WTC11 (cell line): ENCODE results near the gene MADCAM1. TPM values are rescaled to one million over a fixed set of nuclear protein-coding genes. Genes with fewer than 3 reads are reported as not detected.

ENCODE experiments used
- ATAC-seq: fragments of 200-7000 bp; cut with Tn5 transposase; 2 replicates; pipeline ENCODE4 v1.10.0; 2021; ENCODE audit warnings: mild to moderate bottlenecking, moderate library complexity
- CTCF ChIA-PET: fragments of 300-600 bp; sonication (Branson Sonifier 250); formaldehyde crosslinking; loops from one replicate; lab custom pipeline; 2021; ENCODE audit warnings: antibody characterized with exemption; lab: Charles Lee
- POLR2A ChIA-PET: fragments of 350-600 bp; sonication (Branson Sonifier 250); formaldehyde crosslinking; loops from one replicate; lab custom pipeline; 2021; ENCODE audit warnings: antibody characterized with exemption; lab: Charles Lee
- DNase-seq: peaks from one replicate; pipeline ENCODE4 v3.0.0; 2021; ENCODE audit warnings: low spot score
- H3K27ac Mint-ChIP-seq: 2 replicates; pipeline ENCODE4 v1.8.0; 2021; ENCODE audit warnings: mixed read lengths
- H3K27me3 Mint-ChIP-seq: 2 replicates; pipeline ENCODE4 v1.8.0; 2021; ENCODE audit warnings: low read depth, mild to moderate bottlenecking, moderate library complexity, mixed read lengths
- H3K36me3 Mint-ChIP-seq: 2 replicates; pipeline ENCODE4 v1.8.0; 2021; ENCODE audit warnings: mixed read lengths
- H3K4me1 Mint-ChIP-seq: 2 replicates; pipeline ENCODE4 v1.8.0; 2022; ENCODE audit warnings: mixed read lengths
- H3K4me3 Mint-ChIP-seq: 2 replicates; pipeline ENCODE4 v1.8.0; 2021; ENCODE audit warnings: mild to moderate bottlenecking, moderate library complexity, mixed read lengths
- H3K9me3 Mint-ChIP-seq: 2 replicates; pipeline ENCODE4 v1.8.0; 2021; ENCODE audit warnings: mixed read lengths
- AFF4 ChIP-seq: sonication (generic); formaldehyde crosslinking; IDR thresholded peaks from 2 replicates; pipeline ENCODE4 v1.8.1; 2023; ENCODE audit warnings: mild to moderate bottlenecking, missing genetic modification reagents, borderline replicate concordance
- ARID4B ChIP-seq: sonication (generic); formaldehyde crosslinking; IDR thresholded peaks from 2 replicates; pipeline ENCODE4 v1.8.0; 2023; ENCODE audit warnings: missing genetic modification reagents, mild to moderate bottlenecking, borderline replicate concordance
- E2F4 ChIP-seq: sonication (generic); formaldehyde crosslinking; IDR thresholded peaks from 2 replicates; pipeline ENCODE4 v1.8.1; 2022; ENCODE audit warnings: low read depth, mild to moderate bottlenecking, moderate library complexity, missing genetic modification reagents, borderline replicate concordance
- ETV6 ChIP-seq: sonication (generic); formaldehyde crosslinking; IDR thresholded peaks from 2 replicates; pipeline ENCODE4 v1.8.1; 2022; ENCODE audit warnings: mild to moderate bottlenecking, missing genetic modification reagents
- FOXP1 ChIP-seq: sonication (generic); formaldehyde crosslinking; IDR thresholded peaks from 2 replicates; pipeline ENCODE4 v1.8.0; 2022; ENCODE audit warnings: missing genetic modification reagents, mild to moderate bottlenecking, moderate library complexity, borderline replicate concordance
- FOXP4 ChIP-seq: sonication (generic); formaldehyde crosslinking; IDR thresholded peaks from 2 replicates; pipeline ENCODE4 v1.8.0; 2022; ENCODE audit warnings: mild to moderate bottlenecking, missing genetic modification reagents
- KAT7 ChIP-seq: sonication (generic); formaldehyde crosslinking; IDR thresholded peaks from 2 replicates; pipeline ENCODE4 v1.8.1; 2023; ENCODE audit warnings: missing genetic modification reagents, mild to moderate bottlenecking, borderline replicate concordance
- MLX ChIP-seq: sonication (generic); formaldehyde crosslinking; IDR thresholded peaks from 2 replicates; pipeline ENCODE4 v1.8.1; 2023; ENCODE audit warnings: mild to moderate bottlenecking, missing genetic modification reagents, moderate library complexity
- NFATC4 ChIP-seq: fragments of 250-450 bp; sonication (Bioruptor Pico); IDR thresholded peaks from 2 replicates; pipeline ENCODE4 v1.9.0; 2021; ENCODE audit warnings: mild to moderate bottlenecking
- NR1H2 ChIP-seq: sonication (generic); formaldehyde crosslinking; IDR thresholded peaks from 2 replicates; pipeline ENCODE4 v1.9.0; 2021; ENCODE audit warnings: mild to moderate bottlenecking, moderate library complexity, missing genetic modification reagents
- OVOL2 ChIP-seq: fragments of 250-450 bp; sonication (Bioruptor Pico); IDR thresholded peaks from 2 replicates; pipeline ENCODE4 v1.9.0; 2021; ENCODE audit warnings: mild to moderate bottlenecking, borderline replicate concordance
- TCF7 ChIP-seq: sonication (generic); formaldehyde crosslinking; IDR thresholded peaks from 2 replicates; pipeline ENCODE4 v1.8.0; 2022; ENCODE audit warnings: mild to moderate bottlenecking, low read depth, missing genetic modification reagents, moderate library complexity
- ZNF416 ChIP-seq: fragments of 250-450 bp; sonication (Bioruptor Pico); IDR thresholded peaks from 2 replicates; pipeline ENCODE4 v1.9.0; 2021; ENCODE audit warnings: mild to moderate bottlenecking, inconsistent platforms
- total RNA-seq: library from RNA; stranded (reverse); gene quantifications from 3 replicates; pipeline ENCODE4 v1.2.3, GENCODE V29; 2021

Gene MADCAM1
- total RNA-seq, 1 experiment from 2014 or later = 4.7 TPM

GRCh38 chr19:536881-537404 lies 40.7 kb downstream of the MADCAM1 start:
- Mint-ChIP-seq H3K9me3 (no peaks in the 10 kb centered on the region), H3K4me3 (no peak overlapping the region), H3K27me3 (no peaks in the 10 kb centered on the region), H3K4me1 (peaks cover 8% of the 10 kb centered on the region), H3K27ac (no peak overlapping the region), H3K36me3 (peaks cover 11% of the 10 kb centered on the region)
- DNase-seq (no peak), ATAC-seq (no peak)
- TF ChIP-seq FOXP1 (CRISPR knock-in tag) = no peak
- no peak for TF ChIP-seq NFATC4
- no peak for TF ChIP-seq ARID4B (CRISPR knock-in tag)
- no peak for TF ChIP-seq AFF4 (CRISPR knock-in tag)
- TF ChIP-seq ETV6 (CRISPR knock-in tag) = no peak
- no peak for TF ChIP-seq MLX (CRISPR knock-in tag)
- no peak for TF ChIP-seq ZNF416
- no peak for TF ChIP-seq NR1H2 (CRISPR knock-in tag)
- no peak for TF ChIP-seq E2F4 (CRISPR knock-in tag)
- no peak for TF ChIP-seq OVOL2
- no peak for TF ChIP-seq TCF7
- TF ChIP-seq FOXP4 (CRISPR knock-in tag) = no peak
- TF ChIP-seq KAT7 (CRISPR knock-in tag) = no peak
- ChIA-PET CTCF (no interaction called here), POLR2A (no interaction called here)
